Measurements from ENCODE around the gene PCDH1.

DNA sequence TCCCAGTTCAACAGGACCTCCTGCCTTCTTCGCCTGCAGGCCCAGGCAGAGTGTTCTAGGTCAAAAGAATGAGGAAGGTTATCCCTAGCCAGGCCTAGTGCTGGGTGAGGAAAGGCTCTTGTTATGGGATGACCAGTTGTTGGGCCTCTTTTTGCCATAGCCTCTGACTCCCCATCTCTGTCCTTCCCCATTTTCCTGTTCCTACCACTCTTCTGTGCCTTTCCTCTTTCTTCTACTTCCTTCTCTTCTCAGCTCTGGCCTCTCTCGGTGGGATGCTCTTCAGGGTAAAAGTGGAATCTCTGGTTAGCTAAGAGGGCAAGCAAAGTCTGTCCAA, 1.2 kb upstream of the PCDH1 start:
- TF ChIP-seq, protein P1, sequence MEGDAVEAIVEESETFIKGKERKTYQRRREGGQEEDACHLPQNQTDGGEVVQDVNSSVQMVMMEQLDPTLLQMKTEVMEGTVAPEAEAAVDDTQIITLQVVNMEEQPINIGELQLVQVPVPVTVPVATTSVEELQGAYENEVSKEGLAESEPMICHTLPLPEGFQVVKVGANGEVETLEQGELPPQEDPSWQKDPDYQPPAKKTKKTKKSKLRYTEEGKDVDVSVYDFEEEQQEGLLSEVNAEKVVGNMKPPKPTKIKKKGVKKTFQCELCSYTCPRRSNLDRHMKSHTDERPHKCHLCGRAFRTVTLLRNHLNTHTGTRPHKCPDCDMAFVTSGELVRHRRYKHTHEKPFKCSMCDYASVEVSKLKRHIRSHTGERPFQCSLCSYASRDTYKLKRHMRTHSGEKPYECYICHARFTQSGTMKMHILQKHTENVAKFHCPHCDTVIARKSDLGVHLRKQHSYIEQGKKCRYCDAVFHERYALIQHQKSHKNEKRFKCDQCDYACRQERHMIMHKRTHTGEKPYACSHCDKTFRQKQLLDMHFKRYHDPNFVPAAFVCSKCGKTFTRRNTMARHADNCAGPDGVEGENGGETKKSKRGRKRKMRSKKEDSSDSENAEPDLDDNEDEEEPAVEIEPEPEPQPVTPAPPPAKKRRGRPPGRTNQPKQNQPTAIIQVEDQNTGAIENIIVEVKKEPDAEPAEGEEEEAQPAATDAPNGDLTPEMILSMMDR (IDR thresholded peaks at IDR 0.05) = peak in 1 of 4 donors; percentile 12
- no peak for TF ChIP-seq POLR2A (IDR thresholded peaks at IDR 0.05)

All from right lobe of liver (tissue), 4 donors.